HG03378 (cell line): ENCODE results near the gene HNRNPA0.

Experiments used
- ATAC-seq: cut with Tn5 transposase; IDR thresholded peaks from one replicate; pipeline ENCODE4 v1.9.1; 2021; ENCODE audit warnings: mild to moderate bottlenecking, moderate library complexity; ENCODE audit not compliant: unreplicated experiment

Gene HNRNPA0

GRCh38 chr5:137754961-137755762 is 999 bp upstream of the HNRNPA0 start:
- no peak for ATAC-seq

GRCh38 chr5:137753691-137754187 is 424 bp downstream of the HNRNPA0 start:
- peak; percentile 16 for ATAC-seq

GRCh38 chr5:137752905-137753690 is 1.1 kb downstream of the HNRNPA0 start:
- ATAC-seq = no peak

- ATAC-seq = no peak
These were observed 2.2 kb downstream of the HNRNPA0 start for GRCh38 chr5:137751869-137752491.

GRCh38 chr5:137750436-137750835 is 3.7 kb downstream of the HNRNPA0 start:
- no peak for ATAC-seq

- ATAC-seq = no peak
These were observed 6.3 kb downstream of the HNRNPA0 start for GRCh38 chr5:137747848-137748247.

GRCh38 chr5:137743031-137743640 is 11.0 kb downstream of the HNRNPA0 start:
- ATAC-seq = peak; percentile 54

GRCh38 chr5:137741718-137742117 is 12.4 kb downstream of the HNRNPA0 start:
- ATAC-seq = no peak

- ATAC-seq = no peak
These were observed 14.4 kb downstream of the HNRNPA0 start for GRCh38 chr5:137739737-137740136.

- ATAC-seq = no peak
These were observed 15.2 kb downstream of the HNRNPA0 start for GRCh38 chr5:137738947-137739346.

- ATAC-seq = no peak
These were observed 16.6 kb downstream of the HNRNPA0 start for GRCh38 chr5:137737349-137738131.

GRCh38 chr5:137736496-137736895 is 17.7 kb downstream of the HNRNPA0 start:
- no peak for ATAC-seq

- peak; percentile 42 for ATAC-seq
These were observed 18.4 kb downstream of the HNRNPA0 start, which contains the start of gene KLHL3 for GRCh38 chr5:137735555-137736284. KLHL3 (minus strand) TSS chr5:137736089; CDS start chr5:137735646, 443 bp downstream.

- ATAC-seq = peak; percentile 5
These were observed 19.1 kb downstream of the HNRNPA0 start for GRCh38 chr5:137734962-137735554.

GRCh38 chr5:137734331-137734730 is 19.8 kb downstream of the HNRNPA0 start:
- ATAC-seq = no peak

GRCh38 chr5:137733922-137734321 is 20.2 kb downstream of the HNRNPA0 start:
- no peak for ATAC-seq

GRCh38 chr5:137733006-137733405 is 21.2 kb downstream of the HNRNPA0 start:
- ATAC-seq = no peak

- ATAC-seq = no peak
These were observed 23.0 kb downstream of the HNRNPA0 start for GRCh38 chr5:137731176-137731575.

- ATAC-seq = no peak
These were observed 23.8 kb downstream of the HNRNPA0 start for GRCh38 chr5:137730336-137730735.
